SK-N-SH treated with all-trans-retinoic acid at 6 μM for 48 hours (cell line): ENCODE results near the gene KIZ.

ENCODE experiments used
- ATAC-seq: fragments of 200-7000 bp; cut with Tn5 transposase; 3 replicates; pipeline ENCODE4 v1.9.1; 2020; ENCODE audit warnings: mild to moderate bottlenecking, moderate library complexity
- ARNTL ChIP-seq: fragments of 450-650 bp; formaldehyde crosslinking; IDR thresholded peaks from 2 replicates; pipeline ENCODE4 v1.5.0; 2020; ENCODE audit warnings: low read depth, mild to moderate bottlenecking, moderate library complexity, borderline replicate concordance
- CREB5 ChIP-seq: fragments of 250-450 bp; sonication (Bioruptor Pico); IDR thresholded peaks from 2 replicates; pipeline ENCODE4 v1.5.1; 2020; ENCODE audit warnings: low read depth, mild to moderate bottlenecking, moderate library complexity
- CSDC2 ChIP-seq: fragments of 250-450 bp; sonication (Bioruptor Pico); IDR thresholded peaks from 2 replicates; pipeline ENCODE4 v1.5.0; 2020; ENCODE audit warnings: mild to moderate bottlenecking, moderate library complexity
- ESRRG ChIP-seq: fragments of 250-450 bp; sonication (Bioruptor Pico); IDR thresholded peaks from 2 replicates; pipeline ENCODE4 v1.6.1; 2021; ENCODE audit warnings: mild to moderate bottlenecking
- ISL1 ChIP-seq: fragments of 250-450 bp; sonication (Bioruptor Pico); IDR thresholded peaks from 2 replicates; pipeline ENCODE4 v2.1.2; 2022; ENCODE audit warnings: mild to moderate bottlenecking, moderate library complexity
- OSR1 ChIP-seq: fragments of 250-450 bp; sonication (Bioruptor Pico); IDR thresholded peaks from 2 replicates; pipeline ENCODE4 v1.8.0; 2022; ENCODE audit warnings: moderate library complexity, mild to moderate bottlenecking, inconsistent platforms
- POU6F1 ChIP-seq: fragments of 250-450 bp; sonication (Bioruptor Pico); IDR thresholded peaks from 2 replicates; pipeline ENCODE4 v1.8.0; 2021; ENCODE audit warnings: low read depth, mild to moderate bottlenecking, moderate library complexity, borderline replicate concordance
- PPARA ChIP-seq: fragments of 250-450 bp; sonication (Bioruptor Pico); IDR thresholded peaks from 2 replicates; pipeline ENCODE4 v1.5.0; 2020; ENCODE audit warnings: mild to moderate bottlenecking, borderline replicate concordance
- RARB ChIP-seq: fragments of 250-450 bp; sonication (Bioruptor Pico); IDR thresholded peaks from 2 replicates; pipeline ENCODE4 v1.8.0; 2021; ENCODE audit warnings: mild to moderate bottlenecking, moderate library complexity
- TCF4 ChIP-seq: fragments of 250-450 bp; sonication (Bioruptor Pico); IDR thresholded peaks from 2 replicates; pipeline ENCODE4 v1.8.0; 2021; ENCODE audit warnings: mild to moderate bottlenecking, moderate library complexity, borderline replicate concordance
- TOX ChIP-seq: fragments of 250-450 bp; sonication (Bioruptor Pico); IDR thresholded peaks from 2 replicates; pipeline ENCODE4 v1.8.0; 2021; ENCODE audit warnings: mild to moderate bottlenecking, moderate library complexity, borderline replicate concordance
- TSHZ2 ChIP-seq: fragments of 250-450 bp; sonication (Bioruptor Pico); IDR thresholded peaks from 2 replicates; pipeline ENCODE4 v1.5.0; 2020; ENCODE audit warnings: mild to moderate bottlenecking, moderate library complexity
- ZC3H10 ChIP-seq: fragments of 250-450 bp; sonication (Bioruptor Pico); IDR thresholded peaks from 2 replicates; pipeline ENCODE4 v1.5.1; 2021; ENCODE audit warnings: mild to moderate bottlenecking, moderate library complexity
- ZFP3 ChIP-seq: fragments of 250-450 bp; sonication (Bioruptor Pico); IDR thresholded peaks from 2 replicates; pipeline ENCODE4 v1.5.0; 2020; ENCODE audit warnings: mild to moderate bottlenecking, moderate library complexity
- ZFP30 ChIP-seq: fragments of 450-650 bp; formaldehyde crosslinking; IDR thresholded peaks from 2 replicates; pipeline ENCODE4 v1.5.0; 2022; ENCODE audit warnings: mild to moderate bottlenecking, moderate library complexity
- ZNF565 ChIP-seq: fragments of 450-650 bp; formaldehyde crosslinking; conservative IDR thresholded peaks from 2 replicates; pipeline ENCODE4 v1.5.0; 2020; ENCODE audit warnings: low read depth, mild to moderate bottlenecking, moderate library complexity
- ZNF70 ChIP-seq: fragments of 450-650 bp; formaldehyde crosslinking; IDR thresholded peaks from 2 replicates; pipeline ENCODE4 v1.5.0; 2020; ENCODE audit warnings: mild to moderate bottlenecking, moderate library complexity
- ZNF8 ChIP-seq: fragments of 450-650 bp; formaldehyde crosslinking; IDR thresholded peaks from 2 replicates; pipeline ENCODE4 v1.5.0; 2020; ENCODE audit warnings: mild to moderate bottlenecking, moderate library complexity
- TF ChIP-seq, protein P1 (sequence below): fragments of 250-450 bp; sonication (Bioruptor Pico); IDR thresholded peaks from 2 replicates; pipeline ENCODE4 v1.5.1; 2021; ENCODE audit warnings: mild to moderate bottlenecking, moderate library complexity
- TF ChIP-seq, protein P2 (sequence below): fragments of 250-450 bp; sonication (Bioruptor Pico); IDR thresholded peaks from 2 replicates; pipeline ENCODE4 v1.8.0; 2020; ENCODE audit warnings: mild to moderate bottlenecking, moderate library complexity, borderline replicate concordance

The KIZ gene

DNA sequence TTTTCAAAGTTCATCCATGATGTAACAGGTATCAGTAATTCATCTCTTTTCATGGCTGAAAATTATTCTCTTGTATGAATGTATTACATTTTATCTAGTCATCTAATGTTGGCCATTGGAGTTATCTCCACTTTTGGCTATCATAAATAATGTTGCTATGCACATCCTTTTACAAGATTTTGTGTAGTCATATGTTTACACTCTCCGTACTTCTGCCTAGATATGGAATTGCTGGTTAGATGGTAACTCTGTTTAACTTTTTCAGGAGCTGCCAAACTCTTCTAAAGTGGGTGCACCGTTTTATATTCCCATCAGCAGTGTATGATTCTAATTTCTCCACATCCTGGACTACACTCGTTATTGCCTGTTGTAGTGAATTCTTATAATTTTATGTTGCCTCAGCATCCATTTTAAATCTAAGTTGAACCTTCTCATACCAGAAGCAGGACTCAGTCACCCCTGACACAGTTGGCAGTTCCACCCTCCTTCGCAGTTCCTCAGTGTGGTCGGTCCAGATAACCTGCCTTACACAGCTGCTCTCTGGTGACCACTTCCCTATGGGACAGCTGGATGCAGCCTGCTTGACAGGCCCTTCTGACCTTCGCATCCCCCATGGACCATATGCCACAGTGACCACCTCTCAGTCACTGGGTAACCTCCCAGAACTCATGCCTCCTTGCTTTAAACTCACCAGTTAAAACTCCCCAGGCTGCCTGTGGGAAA is 33.9 kb downstream of the KIZ start (continued):
- TF ChIP-seq POU6F1 (CRISPR knock-in tag) = no peak
- TF ChIP-seq, protein P1, sequence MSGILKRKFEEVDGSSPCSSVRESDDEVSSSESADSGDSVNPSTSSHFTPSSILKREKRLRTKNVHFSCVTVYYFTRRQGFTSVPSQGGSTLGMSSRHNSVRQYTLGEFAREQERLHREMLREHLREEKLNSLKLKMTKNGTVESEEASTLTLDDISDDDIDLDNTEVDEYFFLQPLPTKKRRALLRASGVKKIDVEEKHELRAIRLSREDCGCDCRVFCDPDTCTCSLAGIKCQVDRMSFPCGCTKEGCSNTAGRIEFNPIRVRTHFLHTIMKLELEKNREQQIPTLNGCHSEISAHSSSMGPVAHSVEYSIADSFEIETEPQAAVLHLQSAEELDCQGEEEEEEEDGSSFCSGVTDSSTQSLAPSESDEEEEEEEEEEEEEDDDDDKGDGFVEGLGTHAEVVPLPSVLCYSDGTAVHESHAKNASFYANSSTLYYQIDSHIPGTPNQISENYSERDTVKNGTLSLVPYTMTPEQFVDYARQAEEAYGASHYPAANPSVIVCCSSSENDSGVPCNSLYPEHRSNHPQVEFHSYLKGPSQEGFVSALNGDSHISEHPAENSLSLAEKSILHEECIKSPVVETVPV (CRISPR knock-in tag) = no peak
- TF ChIP-seq ARNTL = no peak
- no peak for TF ChIP-seq TOX (CRISPR knock-in tag)

GRCh38 chr20:21161926-21162325 is 36.0 kb downstream of the KIZ start:
- ATAC-seq = no peak
- TF ChIP-seq ARNTL (no peak), ZFP30 (CRISPR knock-in tag) (no peak), TOX (CRISPR knock-in tag) (no peak), TCF4 (CRISPR knock-in tag) (no peak), ZFP3 (CRISPR knock-in tag) (no peak), OSR1 (CRISPR knock-in tag) (no peak), ZNF70 (no peak), CSDC2 (no peak), POU6F1 (CRISPR knock-in tag) (no peak), ZNF565 (CRISPR knock-in tag) (no peak)
- TF ChIP-seq, protein P1 (CRISPR knock-in tag) = no peak

DNA sequence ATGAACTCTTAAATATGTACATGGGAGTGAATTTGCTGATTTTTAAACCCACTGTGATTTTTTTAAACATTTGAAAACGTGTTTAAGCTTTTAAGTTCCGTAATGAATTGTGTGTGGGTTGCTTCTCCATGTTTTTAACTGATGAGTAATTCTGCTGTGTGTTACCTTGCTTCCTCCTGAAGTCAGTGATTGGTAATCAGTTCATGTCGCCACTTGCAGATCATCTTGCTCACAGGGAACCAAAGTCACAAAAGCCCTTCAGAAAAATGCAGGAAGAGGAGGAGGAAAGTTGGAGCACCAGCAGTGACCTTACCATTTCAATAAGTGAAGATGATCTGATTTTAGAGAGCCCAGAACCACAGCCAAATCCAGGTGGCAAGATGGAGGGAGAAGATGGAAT is 36.7 kb downstream of the KIZ start:
- no peak for ATAC-seq
- TF ChIP-seq PPARA (CRISPR knock-in tag) (no peak), ISL1 (CRISPR knock-in tag) (no peak), TSHZ2 (CRISPR knock-in tag) (no peak), ZC3H10 (CRISPR knock-in tag) (no peak), CSDC2 (no peak), ZNF565 (CRISPR knock-in tag) (no peak), OSR1 (CRISPR knock-in tag) (no peak), POU6F1 (CRISPR knock-in tag) (no peak), CREB5 (CRISPR knock-in tag) (no peak), ZNF8 (CRISPR knock-in tag) (no peak), ZNF70 (no peak), ARNTL (no peak), ESRRG (no peak), RARB (CRISPR knock-in tag) (no peak)
- TF ChIP-seq, protein P2, sequence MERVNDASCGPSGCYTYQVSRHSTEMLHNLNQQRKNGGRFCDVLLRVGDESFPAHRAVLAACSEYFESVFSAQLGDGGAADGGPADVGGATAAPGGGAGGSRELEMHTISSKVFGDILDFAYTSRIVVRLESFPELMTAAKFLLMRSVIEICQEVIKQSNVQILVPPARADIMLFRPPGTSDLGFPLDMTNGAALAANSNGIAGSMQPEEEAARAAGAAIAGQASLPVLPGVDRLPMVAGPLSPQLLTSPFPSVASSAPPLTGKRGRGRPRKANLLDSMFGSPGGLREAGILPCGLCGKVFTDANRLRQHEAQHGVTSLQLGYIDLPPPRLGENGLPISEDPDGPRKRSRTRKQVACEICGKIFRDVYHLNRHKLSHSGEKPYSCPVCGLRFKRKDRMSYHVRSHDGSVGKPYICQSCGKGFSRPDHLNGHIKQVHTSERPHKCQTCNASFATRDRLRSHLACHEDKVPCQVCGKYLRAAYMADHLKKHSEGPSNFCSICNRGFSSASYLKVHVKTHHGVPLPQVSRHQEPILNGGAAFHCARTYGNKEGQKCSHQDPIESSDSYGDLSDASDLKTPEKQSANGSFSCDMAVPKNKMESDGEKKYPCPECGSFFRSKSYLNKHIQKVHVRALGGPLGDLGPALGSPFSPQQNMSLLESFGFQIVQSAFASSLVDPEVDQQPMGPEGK (CRISPR knock-in tag) = no peak
- TF ChIP-seq, protein P1 (CRISPR knock-in tag) = no peak
